GM18520 (cell line): Measurements from ENCODE around the gene FGF9.
A peak's percentile ranks its signal among the peaks of the same experiment; 100 is the strongest.

Experiments
- ATAC-seq: cut with Tn5 transposase; IDR thresholded peaks from one replicate; pipeline ENCODE4 v1.9.1; 2021; ENCODE audit not compliant: unreplicated experiment

The FGF9 gene

GRCh38 chr13:21673789-21674489 lies 3.1 kb downstream of the FGF9 start:
- ATAC-seq: peak; percentile 26

GRCh38 chr13:21674490-21675009 lies 3.7 kb downstream of the FGF9 start:
- ATAC-seq: no peak

DNA sequence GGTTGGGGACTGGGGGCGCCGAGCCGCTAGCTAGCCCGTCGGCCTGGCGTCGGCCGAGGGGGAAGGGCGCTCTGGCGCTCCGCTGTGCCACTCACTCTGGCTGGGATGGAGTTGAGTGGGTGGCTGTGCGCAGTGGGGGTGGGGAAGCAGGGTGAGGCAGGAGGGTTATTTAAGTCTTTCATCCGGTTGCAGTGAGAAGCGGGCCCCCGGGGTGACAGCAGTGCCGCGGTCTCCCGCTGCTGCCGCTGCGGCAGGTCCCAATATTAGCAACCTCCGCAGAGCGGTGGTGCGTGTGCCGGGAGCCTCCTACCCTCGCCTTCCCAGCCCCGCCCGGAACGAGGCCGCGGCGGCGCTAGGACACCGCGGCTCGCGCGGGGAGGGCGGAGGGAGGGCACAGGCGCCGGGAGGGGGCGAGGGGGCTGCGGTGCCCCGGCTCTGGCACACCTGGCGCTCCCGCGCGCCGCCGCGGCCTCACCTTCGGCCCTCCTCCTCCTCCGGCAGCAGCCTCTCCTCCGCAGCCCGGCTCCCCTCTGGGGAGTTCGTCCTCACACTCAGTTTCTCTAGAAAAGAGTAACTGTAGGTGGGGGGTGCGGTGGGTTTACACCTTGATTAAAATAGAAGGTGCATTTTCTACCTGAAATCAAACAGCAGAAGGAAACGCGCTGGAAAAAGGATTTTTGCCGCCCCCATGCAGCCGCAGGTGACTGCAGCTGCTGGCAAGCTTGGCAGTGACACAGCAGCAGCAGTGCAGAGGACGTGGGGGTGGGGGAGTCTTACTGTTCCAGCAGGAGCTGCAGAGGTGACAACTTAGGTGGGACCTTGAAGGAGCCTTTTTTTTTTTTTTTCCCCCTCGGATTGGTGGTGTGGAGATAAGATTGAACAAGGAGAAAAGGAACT lies 4.5 kb downstream of the FGF9 start:
- ATAC-seq: no peak

GRCh38 chr13:21676611-21677021 lies 5.7 kb downstream of the FGF9 start:
- ATAC-seq: no peak

DNA sequence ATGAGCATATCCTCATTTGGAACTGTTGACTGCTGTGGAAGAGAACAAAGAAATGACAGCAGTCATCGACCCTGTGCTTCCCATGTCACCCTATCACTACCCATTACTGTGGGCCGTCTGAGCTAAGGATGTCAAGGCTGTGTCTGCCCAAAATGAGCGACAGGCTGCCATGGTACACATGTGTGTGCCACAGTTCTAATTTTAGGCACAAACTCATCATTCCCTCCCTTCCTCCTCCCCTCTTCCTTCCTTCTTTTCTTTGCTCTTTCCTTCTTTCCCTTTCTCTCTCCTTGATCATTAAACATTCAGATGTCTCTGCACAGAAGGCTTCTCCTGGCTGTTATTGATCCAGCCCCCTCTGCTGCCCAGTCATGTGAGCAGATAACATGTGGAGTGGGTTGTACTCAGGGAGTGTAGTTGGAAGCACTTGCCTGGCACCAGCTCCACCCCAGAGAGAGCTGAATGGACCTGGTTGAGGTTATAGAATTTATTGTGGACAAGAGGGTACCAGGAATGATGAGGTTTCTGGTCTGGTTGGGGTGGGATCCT lies 6.3 kb downstream of the FGF9 start:
- no peak for ATAC-seq

GRCh38 chr13:21683034-21683733 lies 12.3 kb downstream of the FGF9 start:
- no peak for ATAC-seq

DNA sequence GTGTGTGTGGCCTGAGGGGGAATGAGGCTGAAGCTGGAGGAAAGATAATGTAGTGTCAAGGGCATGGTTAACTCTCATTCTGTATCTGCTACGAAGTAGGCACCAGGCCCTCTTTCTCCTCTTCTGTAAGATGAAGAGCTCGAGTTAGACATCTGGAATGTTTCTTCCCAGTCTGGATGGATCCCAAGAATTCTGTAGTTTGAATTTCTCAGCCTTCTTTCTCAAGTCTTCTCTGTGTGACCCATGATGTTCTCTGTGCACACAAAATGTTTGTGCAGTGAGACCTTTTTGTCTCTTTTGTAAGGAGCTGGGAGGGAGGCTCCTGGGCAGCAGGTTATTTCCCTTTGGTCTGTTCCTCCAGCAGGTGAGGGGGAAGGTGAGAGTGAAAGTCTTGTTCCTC lies 13.7 kb downstream of the FGF9 start:
- ATAC-seq: no peak

- no peak for ATAC-seq
Observed at GRCh38 chr13:21685485-21686064, 14.7 kb downstream of the FGF9 start.

- ATAC-seq: peak; percentile 98
Observed at GRCh38 chr13:21686751-21687391, 16.0 kb downstream of the FGF9 start.

DNA sequence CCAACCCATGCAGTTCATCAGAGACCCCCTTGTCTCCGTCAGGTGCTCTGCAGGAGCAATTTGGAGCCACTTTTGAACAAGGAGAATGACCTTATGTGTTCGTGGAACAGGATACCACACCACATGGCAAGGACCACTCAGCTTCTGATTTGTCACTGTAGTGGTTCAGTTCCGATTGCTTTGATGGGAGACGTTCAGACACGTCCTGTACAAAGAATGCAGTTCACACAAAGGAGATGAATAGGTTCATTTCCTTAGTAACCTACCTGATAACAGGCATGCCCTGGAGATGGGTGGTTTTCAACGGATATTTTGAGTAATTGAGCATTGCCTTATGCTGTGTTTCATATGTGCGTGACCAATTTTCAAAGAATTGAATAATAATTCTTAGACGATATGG lies 17.2 kb downstream of the FGF9 start:
- no peak for ATAC-seq

- ATAC-seq: no peak
Observed at GRCh38 chr13:21689097-21689496, 18.2 kb downstream of the FGF9 start.

GRCh38 chr13:21690955-21691354 lies 20.1 kb downstream of the FGF9 start:
- ATAC-seq: no peak

- no peak for ATAC-seq
Observed at GRCh38 chr13:21691500-21691899, 20.6 kb downstream of the FGF9 start.

DNA sequence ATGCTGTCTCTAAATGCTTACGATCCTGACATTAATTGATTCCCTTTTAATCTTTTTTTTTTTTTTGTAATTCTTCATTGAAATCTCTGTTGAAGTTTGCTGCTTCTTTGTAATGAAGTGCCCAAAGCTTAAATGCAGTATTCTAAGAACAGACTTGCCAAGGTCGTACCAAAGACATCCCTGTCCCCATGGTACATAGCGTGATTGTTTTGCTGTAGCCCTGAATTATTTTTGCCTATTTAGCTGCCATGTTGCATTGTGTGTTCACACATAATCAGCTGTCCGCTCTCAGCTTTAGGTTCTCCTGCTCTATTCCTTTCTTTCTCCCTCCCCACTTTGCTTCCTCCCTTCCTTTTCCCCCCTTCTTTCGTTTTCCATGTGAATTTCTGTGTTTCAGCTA lies 21.1 kb downstream of the FGF9 start:
- ATAC-seq: no peak

- ATAC-seq: no peak
Observed at GRCh38 chr13:21694831-21695230, 24.0 kb downstream of the FGF9 start.

DNA sequence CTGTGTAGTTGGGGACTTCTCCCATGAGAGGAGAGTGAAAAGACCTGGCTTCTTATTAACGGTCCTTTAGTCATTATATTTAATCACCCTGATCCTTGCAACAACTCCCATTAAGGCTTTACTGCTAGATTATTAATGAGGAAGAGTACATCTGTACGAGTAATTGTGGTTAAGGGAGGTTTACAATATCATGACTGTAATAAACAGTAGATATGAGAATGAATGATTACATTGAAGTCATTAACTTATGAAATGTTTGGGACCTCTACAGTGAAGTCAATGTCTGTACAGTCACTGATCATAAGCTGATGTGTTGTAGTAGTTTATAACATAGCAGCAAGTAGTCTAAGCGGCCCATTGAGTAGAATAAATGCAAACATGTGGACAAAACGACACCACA lies 24.7 kb downstream of the FGF9 start:
- no peak for ATAC-seq

GRCh38 chr13:21696865-21697448 lies 26.1 kb downstream of the FGF9 start:
- ATAC-seq: no peak

GRCh38 chr13:21698817-21699679 lies 28.2 kb downstream of the FGF9 start:
- ATAC-seq: no peak

DNA sequence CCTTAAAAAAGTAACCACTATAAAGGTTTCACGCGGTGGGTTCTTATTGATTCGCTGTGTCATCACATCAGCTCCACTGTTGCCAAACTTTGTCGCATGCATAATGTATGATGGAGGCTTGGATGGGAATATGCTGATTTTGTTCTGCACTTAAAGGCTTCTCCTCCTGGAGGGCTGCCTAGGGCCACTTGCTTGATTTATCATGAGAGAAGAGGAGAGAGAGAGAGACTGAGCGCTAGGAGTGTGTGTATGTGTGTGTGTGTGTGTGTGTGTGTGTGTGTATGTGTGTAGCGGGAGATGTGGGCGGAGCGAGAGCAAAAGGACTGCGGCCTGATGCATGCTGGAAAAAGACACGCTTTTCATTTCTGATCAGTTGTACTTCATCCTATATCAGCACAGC lies 30.6 kb downstream of the FGF9 start:
- ATAC-seq: no peak
